ENCODE measurements around the gene ZNF280D.

Gene ZNF280D

GRCh38 chr15:56752986-56753385 lies 19.7 kb upstream of the ZNF280D start:
- no peak for TF ChIP-seq CTCF (conservative IDR thresholded peaks at IDR 0.05; ENCODE audit: control insufficient read depth, insufficient read depth, low read depth, low read length)
- DNase-seq (ENCODE audit: low read depth) = no peak
- no peak overlapping the region for H3K4me3 ChIP-seq (ENCODE audit: control insufficient read depth, low read depth, low read length)

- peak; percentile 55 for DNase-seq (ENCODE audit: low read depth)
- no peak for TF ChIP-seq CTCF (conservative IDR thresholded peaks at IDR 0.05; ENCODE audit: control insufficient read depth, insufficient read depth, low read depth, low read length)
These were observed 16.7 kb upstream of the ZNF280D start for GRCh38 chr15:56749982-56750381.

GRCh38 chr15:56744701-56745683 lies 11.7 kb upstream of the ZNF280D start:
- no peak for DNase-seq (ENCODE audit: low read depth)
- no peak overlapping the region for H3K4me3 ChIP-seq (ENCODE audit: control insufficient read depth, low read depth, low read length)
- no peak for TF ChIP-seq CTCF (conservative IDR thresholded peaks at IDR 0.05; ENCODE audit: control insufficient read depth, insufficient read depth, low read depth, low read length)

More at GRCh38 chr15:56749982-56750381, 16.7 kb upstream of the ZNF280D start:
- H3K4me3 ChIP-seq (ENCODE audit: control insufficient read depth, low read depth, low read length) = no peak overlapping the region

- H3K4me3 ChIP-seq (ENCODE audit: control insufficient read depth, low read depth, low read length) = no peak overlapping the region
- no peak for DNase-seq (ENCODE audit: low read depth)
- no peak for TF ChIP-seq CTCF (conservative IDR thresholded peaks at IDR 0.05; ENCODE audit: control insufficient read depth, insufficient read depth, low read depth, low read length)
These were observed 8.2 kb upstream of the ZNF280D start for GRCh38 chr15:56741541-56741940.

- DNase-seq (ENCODE audit: low read depth) = peak; percentile 40
- H3K4me3 ChIP-seq (ENCODE audit: control insufficient read depth, low read depth, low read length) = no peak overlapping the region
- peak; percentile 40 for TF ChIP-seq CTCF (conservative IDR thresholded peaks at IDR 0.05; ENCODE audit: control insufficient read depth, insufficient read depth, low read depth, low read length)
These were observed 6.8 kb upstream of the ZNF280D start for GRCh38 chr15:56739964-56740640.

GRCh38 chr15:56739474-56739873 lies 6.2 kb upstream of the ZNF280D start:
- TF ChIP-seq CTCF (conservative IDR thresholded peaks at IDR 0.05; ENCODE audit: control insufficient read depth, insufficient read depth, low read depth, low read length) = no peak
- DNase-seq (ENCODE audit: low read depth) = no peak
- no peak overlapping the region for H3K4me3 ChIP-seq (ENCODE audit: control insufficient read depth, low read depth, low read length)
